ENCODE data around the gene ATP11B.

Gene ATP11B

GRCh38 chr3:182792901-182793662 lies at the start of gene ATP11B:
TSS of gene ATP11B (plus strand) at chr3:182793504. CDS start at chr3:182793760, 256 bp downstream.
- DNase-seq = peak; percentile 28

- DNase-seq = no peak
Measured at GRCh38 chr3:182746959-182747358, 46.3 kb upstream of the ATP11B start.

GRCh38 chr3:182755308-182755707 lies 38.0 kb upstream of the ATP11B start:
- no peak for DNase-seq

GRCh38 chr3:182755712-182756111 lies 37.6 kb upstream of the ATP11B start:
- no peak for DNase-seq

GRCh38 chr3:182760576-182761164 lies 32.6 kb upstream of the ATP11B start:
- no peak for DNase-seq

- DNase-seq = no peak
Measured at GRCh38 chr3:182763896-182764295, 29.4 kb upstream of the ATP11B start.

GRCh38 chr3:182765287-182765686 lies 28.0 kb upstream of the ATP11B start:
- no peak for DNase-seq

GRCh38 chr3:182766099-182766498 lies 27.2 kb upstream of the ATP11B start:
- DNase-seq = no peak

GRCh38 chr3:182768413-182768812 lies 24.9 kb upstream of the ATP11B start:
- DNase-seq = no peak

GRCh38 chr3:182769673-182770072 lies 23.6 kb upstream of the ATP11B start:
- no peak for DNase-seq

GRCh38 chr3:182782149-182782548 lies 11.2 kb upstream of the ATP11B start:
- no peak for DNase-seq

- no peak for DNase-seq
Measured at GRCh38 chr3:182783106-182783505, 10.2 kb upstream of the ATP11B start.

GRCh38 chr3:182784542-182784941 lies 8.8 kb upstream of the ATP11B start:
- no peak for DNase-seq

- DNase-seq = no peak
Measured at GRCh38 chr3:182785142-182785541, 8.2 kb upstream of the ATP11B start.

GRCh38 chr3:182785756-182786155 lies 7.5 kb upstream of the ATP11B start:
- DNase-seq = no peak

GRCh38 chr3:182786564-182787196 lies 6.6 kb upstream of the ATP11B start:
- DNase-seq = no peak

- DNase-seq = no peak
Measured at GRCh38 chr3:182787302-182788036, 5.8 kb upstream of the ATP11B start.

- no peak for DNase-seq
Measured at GRCh38 chr3:182789371-182789770, 3.9 kb upstream of the ATP11B start.

- no peak for DNase-seq
Measured at GRCh38 chr3:182790612-182791011, 2.7 kb upstream of the ATP11B start.

GRCh38 chr3:182793663-182794454 lies 555 bp downstream of the ATP11B start:
- peak; percentile 28 for DNase-seq

- no peak for DNase-seq
Measured at GRCh38 chr3:182794455-182795388, 1.4 kb downstream of the ATP11B start.

Measured in T1000 (cell line).